ENCODE measurements around the gene MPP2.

MPP2 gene

DNA sequence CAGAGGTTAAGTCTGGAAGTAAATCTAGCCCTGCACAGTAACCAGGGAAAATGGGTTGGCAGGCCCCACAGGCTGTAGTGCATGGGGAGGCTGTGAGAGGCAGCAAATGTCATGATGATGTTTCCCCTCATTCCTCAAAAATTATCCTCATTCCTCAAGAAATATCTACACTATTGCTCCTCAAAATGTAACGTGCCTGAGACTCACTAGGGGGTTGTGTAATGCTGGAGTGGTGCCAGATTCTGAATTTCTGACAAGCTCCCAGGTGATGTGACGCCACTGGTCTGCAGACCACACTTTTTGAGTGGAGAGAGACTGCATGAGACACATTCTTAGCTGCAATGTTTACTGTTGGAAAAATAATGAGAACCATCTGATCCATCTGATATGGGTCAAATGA, 73.2 kb downstream of the MPP2 start:
- Histone ChIP-seq H4K20me1 (ENCODE audit: low read depth, low read length) (no peaks in the 10 kb centered on the region), H3F3A (ENCODE audit: insufficient read depth) (no peaks in the 10 kb centered on the region), H3K27ac (ENCODE audit: low read depth, low read length) (no peak overlapping the region), H3K4me2 (ENCODE audit: low read depth, low read length, poor library complexity, severe bottlenecking) (no peak overlapping the region), H2AFZ (ENCODE audit: low read depth, low read length, severe bottlenecking) (no peak overlapping the region), H3K4me3 (ENCODE audit: insufficient read depth, low read length, poor library complexity, severe bottlenecking) (no peak overlapping the region), H3K9me2 (replicated peaks; ENCODE audit: insufficient read depth, low read length) (no peaks in the 10 kb centered on the region), H3K79me2 (ENCODE audit: insufficient read depth, low read length) (no peaks in the 10 kb centered on the region), H3K9me3 (ENCODE audit: insufficient read depth, low read length) (no peaks in the 10 kb centered on the region), H3K27me3 (ENCODE audit: low read length) (no peaks in the 10 kb centered on the region), H3K36me3 (ENCODE audit: low read length) (no peaks in the 10 kb centered on the region), H3K9ac (ENCODE audit: low read length) (no peak overlapping the region)
- TF ChIP-seq, protein P1, sequence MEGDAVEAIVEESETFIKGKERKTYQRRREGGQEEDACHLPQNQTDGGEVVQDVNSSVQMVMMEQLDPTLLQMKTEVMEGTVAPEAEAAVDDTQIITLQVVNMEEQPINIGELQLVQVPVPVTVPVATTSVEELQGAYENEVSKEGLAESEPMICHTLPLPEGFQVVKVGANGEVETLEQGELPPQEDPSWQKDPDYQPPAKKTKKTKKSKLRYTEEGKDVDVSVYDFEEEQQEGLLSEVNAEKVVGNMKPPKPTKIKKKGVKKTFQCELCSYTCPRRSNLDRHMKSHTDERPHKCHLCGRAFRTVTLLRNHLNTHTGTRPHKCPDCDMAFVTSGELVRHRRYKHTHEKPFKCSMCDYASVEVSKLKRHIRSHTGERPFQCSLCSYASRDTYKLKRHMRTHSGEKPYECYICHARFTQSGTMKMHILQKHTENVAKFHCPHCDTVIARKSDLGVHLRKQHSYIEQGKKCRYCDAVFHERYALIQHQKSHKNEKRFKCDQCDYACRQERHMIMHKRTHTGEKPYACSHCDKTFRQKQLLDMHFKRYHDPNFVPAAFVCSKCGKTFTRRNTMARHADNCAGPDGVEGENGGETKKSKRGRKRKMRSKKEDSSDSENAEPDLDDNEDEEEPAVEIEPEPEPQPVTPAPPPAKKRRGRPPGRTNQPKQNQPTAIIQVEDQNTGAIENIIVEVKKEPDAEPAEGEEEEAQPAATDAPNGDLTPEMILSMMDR (IDR thresholded peaks at IDR 0.05; ENCODE audit: insufficient read depth, low read length, poor library complexity, severe bottlenecking) = no peak
- no peak for TF ChIP-seq EZH2phosphoT487 (conservative IDR thresholded peaks at IDR 0.05; ENCODE audit: low read length)

DNA sequence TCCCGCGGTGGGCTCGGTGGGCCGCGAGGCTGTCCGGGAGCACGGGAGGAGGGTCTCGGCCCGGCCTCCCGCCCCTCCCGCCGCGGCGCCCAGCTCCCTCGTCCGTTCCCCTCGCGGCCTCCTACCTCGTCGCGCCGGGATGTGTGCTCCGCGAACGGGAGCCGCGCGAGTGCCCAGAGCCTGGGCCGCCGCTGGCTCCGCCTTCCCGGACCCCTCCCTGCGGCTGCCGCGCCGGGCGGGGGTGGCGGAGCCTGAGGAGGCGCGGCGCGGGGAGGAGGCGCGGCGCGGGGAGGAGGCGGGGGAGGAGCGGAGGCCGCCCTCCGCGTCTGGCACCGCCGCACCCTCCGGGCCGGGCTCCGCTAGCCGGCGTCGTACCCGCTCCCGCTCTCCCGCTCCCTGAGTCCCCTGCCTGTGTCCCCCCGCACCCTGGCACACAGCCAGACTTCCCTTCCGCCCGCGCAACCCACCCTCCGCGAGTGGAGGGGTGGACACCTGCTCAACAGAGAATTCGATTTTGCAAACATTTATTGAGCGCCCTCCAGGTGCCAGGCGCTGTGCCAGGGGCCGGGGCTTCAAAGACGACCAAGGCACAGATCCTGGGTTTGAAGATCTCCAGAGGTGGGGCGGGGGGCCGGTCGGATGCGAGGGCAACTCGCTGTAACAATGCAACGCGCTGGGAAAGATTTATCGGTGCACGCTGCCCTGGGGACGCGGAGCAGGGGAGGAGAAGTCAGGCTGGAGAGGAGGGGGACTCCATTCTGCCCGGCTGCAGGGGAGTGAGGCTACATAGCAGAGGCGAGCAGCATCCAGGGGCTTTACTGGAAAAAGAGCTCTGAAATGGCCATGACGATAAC, 74.1 kb downstream of the MPP2 start, which contains the start of gene MPP3:
Gene MPP3 (minus strand): TSS at position 171 of the 854 bp plus-strand sequence. CDS start 1,240 bp downstream, outside the sequence.
- TF ChIP-seq, protein P1 (IDR thresholded peaks at IDR 0.05; ENCODE audit: insufficient read depth, low read length, poor library complexity, severe bottlenecking) = no peak
- TF ChIP-seq EZH2phosphoT487 (conservative IDR thresholded peaks at IDR 0.05; ENCODE audit: low read length) = no peak
- Histone ChIP-seq H2AFZ (ENCODE audit: low read depth, low read length, severe bottlenecking) (no peak within 1 kb of the TSS), H3K4me2 (ENCODE audit: low read depth, low read length, poor library complexity, severe bottlenecking) (no peak within 1 kb of the TSS), H3K79me2 (ENCODE audit: insufficient read depth, low read length) (no peaks in the 10 kb centered on the region), H3F3A (ENCODE audit: insufficient read depth) (no peaks in the 10 kb centered on the region), H3K4me3 (ENCODE audit: insufficient read depth, low read length, poor library complexity, severe bottlenecking) (no peak within 1 kb of the TSS), H3K9ac (ENCODE audit: low read length) (no peak within 1 kb of the TSS), H4K20me1 (ENCODE audit: low read depth, low read length) (no peaks in the 10 kb centered on the region), H3K27me3 (ENCODE audit: low read length) (no peaks in the 10 kb centered on the region), H3K27ac (ENCODE audit: low read depth, low read length) (no peak within 1 kb of the TSS), H3K9me2 (replicated peaks; ENCODE audit: insufficient read depth, low read length) (no peaks in the 10 kb centered on the region), H3K36me3 (ENCODE audit: low read length) (no peaks in the 10 kb centered on the region), H3K9me3 (ENCODE audit: insufficient read depth, low read length) (no peaks in the 10 kb centered on the region)

DNA sequence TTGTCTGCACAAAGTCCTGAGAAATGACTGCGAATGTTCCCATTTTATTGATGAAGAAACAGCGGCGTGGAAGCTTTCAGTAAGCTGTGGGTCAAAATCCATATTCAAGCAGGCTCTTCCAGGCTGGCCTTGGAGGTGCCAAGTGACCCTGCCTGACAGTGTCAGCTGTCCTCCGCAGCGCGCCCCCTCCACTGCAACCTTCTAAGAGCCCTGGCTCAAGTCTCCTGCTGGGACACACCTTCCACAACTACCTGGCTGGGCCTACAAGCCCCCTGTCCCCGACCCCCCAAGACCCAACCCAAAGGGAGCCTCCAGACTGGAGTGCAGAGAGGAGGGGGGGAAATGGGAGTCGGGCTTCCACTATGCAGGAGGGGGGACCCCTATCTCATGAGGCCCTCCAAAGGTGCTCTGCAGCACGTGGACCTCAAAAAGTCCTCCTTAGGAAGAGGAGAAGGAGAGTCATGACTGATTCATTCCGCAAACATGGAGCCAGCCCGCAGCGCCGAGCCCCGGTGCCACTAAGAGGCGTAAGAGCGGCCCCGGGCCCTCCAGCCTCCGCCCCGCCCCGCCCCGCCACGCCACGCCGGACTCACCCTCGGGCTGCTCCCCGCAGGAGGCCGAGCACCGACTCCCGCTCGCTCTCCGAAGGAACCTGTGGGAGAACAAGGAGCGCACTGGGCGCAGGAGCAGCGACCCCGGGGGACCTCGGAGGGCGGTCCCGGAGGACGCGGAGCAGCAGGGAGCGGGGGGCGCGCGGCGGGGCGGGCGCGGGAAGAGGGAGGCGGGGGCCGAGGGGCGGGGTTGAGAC, 75.0 kb downstream of the MPP2 start:
- Histone ChIP-seq H4K20me1 (ENCODE audit: low read depth, low read length) (no peaks in the 10 kb centered on the region), H3K4me3 (ENCODE audit: insufficient read depth, low read length, poor library complexity, severe bottlenecking) (no peak overlapping the region), H3K27me3 (ENCODE audit: low read length) (no peaks in the 10 kb centered on the region), H2AFZ (ENCODE audit: low read depth, low read length, severe bottlenecking) (no peak overlapping the region), H3K4me2 (ENCODE audit: low read depth, low read length, poor library complexity, severe bottlenecking) (no peak overlapping the region), H3K9me2 (replicated peaks; ENCODE audit: insufficient read depth, low read length) (no peaks in the 10 kb centered on the region), H3K27ac (ENCODE audit: low read depth, low read length) (no peak overlapping the region), H3K36me3 (ENCODE audit: low read length) (no peaks in the 10 kb centered on the region), H3K9me3 (ENCODE audit: insufficient read depth, low read length) (no peaks in the 10 kb centered on the region), H3K79me2 (ENCODE audit: insufficient read depth, low read length) (no peaks in the 10 kb centered on the region), H3F3A (ENCODE audit: insufficient read depth) (no peaks in the 10 kb centered on the region), H3K9ac (ENCODE audit: low read length) (no peak overlapping the region)
- TF ChIP-seq EZH2phosphoT487 (conservative IDR thresholded peaks at IDR 0.05; ENCODE audit: low read length) = no peak
- TF ChIP-seq, protein P1 (IDR thresholded peaks at IDR 0.05; ENCODE audit: insufficient read depth, low read length, poor library complexity, severe bottlenecking) = no peak
